Naive thymus-derived CD4-positive, alpha-beta T cell (primary cell): ENCODE results near the gene EOLA1. TPM values are rescaled to one million over a fixed set of nuclear protein-coding genes. Genes with fewer than 3 reads are reported as not detected.

Experiments used
- ATAC-seq: fragments of 150-1000 bp; cut with Tn5 transposase; 2 replicates; pipeline ENCODE4 v1.10.0; 2021; ENCODE audit warnings: mild to moderate bottlenecking, moderate library complexity
- CTCF ChIA-PET: fragments of 350-600 bp; sonication (Branson Sonifier 250); formaldehyde crosslinking; loops from one replicate; lab custom pipeline; 2021; ENCODE audit warnings: antibody characterized with exemption; lab: Charles Lee
- POLR2A ChIA-PET: fragments of 350-600 bp; sonication (Branson Sonifier 250); formaldehyde crosslinking; loops from one replicate; lab custom pipeline; 2021; ENCODE audit warnings: antibody characterized with exemption, inconsistent platforms; lab: Charles Lee
- DNase-seq, 9 donors: peaks; one replicate each; pipeline versions ENCODE4 v3.0.0 to v3.0.0-alpha.2; 2020 to 2022; ENCODE audit warnings: mixed read lengths in 1 of 9
- H3K27ac ChIP-seq: one replicate; pipeline ENCODE4 v1.7.0; 2013; ENCODE audit warnings: mild to moderate bottlenecking, low read depth, low read length, moderate library complexity
- H3K27me3 ChIP-seq, 2 donors: one replicate each; pipeline ENCODE4 v1.7.0; 2013; ENCODE audit warnings: low read length in 2 of 2, mild to moderate bottlenecking in 2 of 2, moderate library complexity in 2 of 2; ENCODE audit not compliant: control insufficient read depth in 2 of 2, insufficient read depth in 2 of 2
- H3K36me3 ChIP-seq, 3 experiments: 1 replicate in 2 of 3; 2 replicates in 1 of 3; pipeline ENCODE4 v1.7.0; 2013; ENCODE audit warnings: low read length in 3 of 3, mild to moderate bottlenecking in 3 of 3, moderate library complexity in 1 of 3; ENCODE audit not compliant: insufficient read depth in 3 of 3, control insufficient read depth in 2 of 3
- H3K4me1 ChIP-seq, 2 donors: one replicate each; pipeline ENCODE4 v1.7.0; 2013; ENCODE audit warnings: low read length in 2 of 2, mild to moderate bottlenecking in 2 of 2, moderate library complexity in 1 of 2; ENCODE audit not compliant: control insufficient read depth in 2 of 2, insufficient read depth in 2 of 2
- H3K4me3 ChIP-seq: 2 replicates; pipeline ENCODE4 v1.7.0; 2013; ENCODE audit warnings: mild to moderate bottlenecking, low read length
- H3K9me3 ChIP-seq, 3 experiments: 1 replicate in 2 of 3; 2 replicates in 1 of 3; pipeline ENCODE4 v1.7.0; 2013; ENCODE audit warnings: low read length in 3 of 3; ENCODE audit not compliant: control insufficient read depth in 2 of 3
- H3K27ac Mint-ChIP-seq, 9 donors: one replicate each; pipeline ENCODE4 v1.8.0; 2020 to 2022; ENCODE audit warnings: mixed read lengths in 9 of 9, mild to moderate bottlenecking in 8 of 9, moderate library complexity in 5 of 9, inconsistent platforms in 2 of 9
- H3K27me3 Mint-ChIP-seq, 5 donors: one replicate each; pipeline ENCODE4 v1.8.0; 2021 to 2022; ENCODE audit warnings: mixed read lengths in 5 of 5, mild to moderate bottlenecking in 1 of 5
- H3K36me3 Mint-ChIP-seq, 5 donors: one replicate each; pipeline ENCODE4 v1.8.0; 2020 to 2022; ENCODE audit warnings: mixed read lengths in 5 of 5, mild to moderate bottlenecking in 3 of 5, inconsistent platforms in 1 of 5
- H3K4me1 Mint-ChIP-seq, 7 donors: one replicate each; pipeline ENCODE4 v1.8.0; 2020 to 2022; ENCODE audit warnings: mixed read lengths in 7 of 7, mild to moderate bottlenecking in 3 of 7, inconsistent platforms in 1 of 7
- H3K4me3 Mint-ChIP-seq, 10 donors: one replicate each; pipeline ENCODE4 v1.8.0; 2020 to 2022; ENCODE audit warnings: mild to moderate bottlenecking in 10 of 10, mixed read lengths in 10 of 10, moderate library complexity in 6 of 10, inconsistent platforms in 2 of 10
- H3K9me3 Mint-ChIP-seq, 11 donors: one replicate each; pipeline ENCODE4 v1.8.0; 2020 to 2022; ENCODE audit warnings: mixed read lengths in 11 of 11, mild to moderate bottlenecking in 4 of 11, inconsistent platforms in 1 of 11, moderate library complexity in 1 of 11
- intact Hi-C, 2 donors: fragments of 100-400 bp; cut with micrococcal nuclease; formaldehyde crosslinking; loops; one replicate each; pipeline ENCODE4 v1.15.1; 2023
- polyA plus RNA-seq, 2 donors: library from polyadenylated mRNA; unstranded; fragments of 300-500 nt; fragmentation: Illumina TruSeq; gene quantifications; one replicate each; pipeline ENCODE4 v1.2.3, GENCODE V29; 2021
- total RNA-seq, 6 experiments: library from RNA in 5 of 6; stranded (reverse) in 5 of 6; gene quantifications; 1 replicate in 5 of 6; 2 replicates in 1 of 6; pipeline ENCODE4 v1.2.3 and lab custom pipeline; 2021 to 2026

Gene EOLA1
- total and polyA plus RNA-seq, 7 experiments from 2014 or later: 22.2 to 68.1 (median 30.1) TPM

GRCh38 chrX:149510386-149510785 lies 30.4 kb upstream of the EOLA1 start:
- CTCF ChIA-PET: interaction anchor here (4.1 kb wide), 1 partner anchor 30 kb away, joined by 29 read pairs; the partner anchor contains the start of gene EOLA1
- H3K27me3 ChIP-seq: no peaks in the 10 kb centered on the region
- peaks cover 5 to 33% (median 17%) of the 10 kb centered on the region in 7 donors for H3K4me1 Mint-ChIP-seq
- intact Hi-C loops: loop anchor here (5.0 kb wide), 1 partner anchor 317 kb away; no protein-coding TSS in a partner anchor
- ATAC-seq (peak; percentile 53), DNase-seq (no peak)
- H3K9me3 Mint-ChIP-seq: no peaks in the 10 kb centered on the region
- POLR2A ChIA-PET: interaction anchor here (0.8 kb wide), 1 partner anchor 11 kb away, joined by 3 read pairs; no protein-coding TSS in a partner anchor
- H3K36me3 Mint-ChIP-seq: no peaks in the 10 kb centered on the region
- no peak overlapping the region for H3K27ac ChIP-seq
- H3K4me3 Mint-ChIP-seq: no peak overlapping the region
- no peaks in the 10 kb centered on the region for H3K36me3 ChIP-seq
- H3K27me3 Mint-ChIP-seq: peaks cover 0 to 10% (median 0%) of the 10 kb centered on the region in 5 donors
- H3K9me3 ChIP-seq: no peaks in the 10 kb centered on the region
- H3K27ac Mint-ChIP-seq: peak overlapping the region in 3 of 9 donors; percentile 47 to 68 (median 67)
- H3K4me1 ChIP-seq: peaks cover 9 to 18% of the 10 kb centered on the region in 2 donors
- H3K4me3 ChIP-seq: no peak overlapping the region

- intact Hi-C loops: loop anchor here (5.0 kb wide), 1 partner anchor 316 kb away; no protein-coding TSS in a partner anchor
- CTCF ChIA-PET: interaction anchor here (4.1 kb wide), 1 partner anchor 29 kb away, joined by 29 read pairs; the partner anchor contains the start of gene EOLA1
- Mint-ChIP-seq H3K27me3 (peaks cover 0 to 10% (median 0%) of the 10 kb centered on the region in 5 donors), H3K4me3 (no peak overlapping the region), H3K36me3 (no peaks in the 10 kb centered on the region), H3K4me1 (peaks cover 0 to 33% (median 11%) of the 10 kb centered on the region in 7 donors), H3K27ac (no peak overlapping the region), H3K9me3 (no peaks in the 10 kb centered on the region)
- Histone ChIP-seq H3K4me3 (no peak overlapping the region), H3K27ac (no peak overlapping the region), H3K9me3 (no peaks in the 10 kb centered on the region), H3K4me1 (peaks cover 4 to 13% of the 10 kb centered on the region in 2 donors), H3K36me3 (no peaks in the 10 kb centered on the region), H3K27me3 (no peaks in the 10 kb centered on the region)
- DNase-seq: no peak
- no peak for ATAC-seq
- POLR2A ChIA-PET: interaction anchor here (0.8 kb wide), 1 partner anchor 10 kb away, joined by 3 read pairs; no protein-coding TSS in a partner anchor
Measured at GRCh38 chrX:149511081-149511480, 29.7 kb upstream of the EOLA1 start.

GRCh38 chrX:149512225-149512885 lies 28.5 kb upstream of the EOLA1 start:
- peaks cover 0 to 2% (median 0%) of the 10 kb centered on the region in 11 donors for H3K9me3 Mint-ChIP-seq
- H3K4me1 Mint-ChIP-seq: peaks cover 0 to 39% (median 13%) of the 10 kb centered on the region in 7 donors
- Histone ChIP-seq H3K4me1 (peaks cover 4 to 16% of the 10 kb centered on the region in 2 donors), H3K4me3 (no peak overlapping the region), H3K36me3 (no peaks in the 10 kb centered on the region), H3K27ac (no peak overlapping the region), H3K27me3 (no peaks in the 10 kb centered on the region), H3K9me3 (no peaks in the 10 kb centered on the region)
- CTCF ChIA-PET: interaction anchor here (0.6 to 4.1 kb wide), 8 partner anchors 9 to 438 kb away, joined by 3 to 29 read pairs (median 6); partner anchors contain the start of gene EOLA1
- DNase-seq (peak in 8 of 9 donors; percentile 34 to 56 (median 48)), ATAC-seq (peak; percentile 88)
- POLR2A ChIA-PET: interaction anchor here (1.1 to 1.2 kb wide), 2 partner anchors 10 to 27 kb away, joined by 4 read pairs; no protein-coding TSS in a partner anchor
- H3K36me3 Mint-ChIP-seq: peaks cover 0 to 6% (median 0%) of the 10 kb centered on the region in 5 donors
- H3K4me3 Mint-ChIP-seq: peak overlapping the region in 1 of 10 donors; percentile 28
- intact Hi-C loops: loop anchor here (1.0 to 5.0 kb wide), 5 partner anchors 9 to 315 kb away; no protein-coding TSS in a partner anchor
- H3K27ac Mint-ChIP-seq: peak overlapping the region in 5 of 9 donors; percentile 17 to 71 (median 45)
- H3K27me3 Mint-ChIP-seq: peaks cover 0 to 10% (median 0%) of the 10 kb centered on the region in 5 donors

DNA sequence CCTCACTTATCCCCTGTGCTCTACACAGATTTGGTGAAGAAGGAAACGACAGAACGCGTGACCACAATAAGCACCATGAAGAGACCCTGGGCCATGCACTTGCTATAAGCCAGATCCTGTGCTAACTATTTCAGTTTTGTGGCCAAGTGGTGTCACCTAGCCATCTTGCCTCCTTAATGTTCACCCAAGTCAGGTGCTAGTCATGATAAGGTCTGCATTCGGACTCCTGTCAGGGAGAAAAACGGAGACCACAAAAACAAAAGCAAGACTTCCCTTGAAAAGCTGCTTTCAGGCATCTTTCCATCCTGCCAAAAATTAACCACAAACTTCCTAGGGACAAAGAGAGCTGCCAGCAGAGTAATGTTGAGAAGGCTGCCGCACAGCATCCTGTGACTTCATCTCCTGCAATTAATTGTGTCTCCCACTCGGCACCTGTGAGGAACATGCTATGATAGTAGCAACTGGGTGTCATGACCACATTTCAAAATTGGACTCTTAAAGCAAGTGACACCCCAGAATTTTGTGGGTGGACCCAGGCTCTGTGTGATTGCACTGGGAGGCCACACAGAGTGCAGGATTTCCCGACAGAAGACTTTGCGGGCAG lies 26.9 kb upstream of the EOLA1 start:
- peaks cover 0 to 6% (median 0%) of the 10 kb centered on the region in 11 donors for H3K9me3 Mint-ChIP-seq
- peak overlapping the region in 1 of 10 donors; percentile 20 for H3K4me3 Mint-ChIP-seq
- peaks cover 0 to 48% (median 11%) of the 10 kb centered on the region in 7 donors for H3K4me1 Mint-ChIP-seq
- Histone ChIP-seq H3K36me3 (no peaks in the 10 kb centered on the region), H3K27ac (no peak overlapping the region), H3K4me1 (peaks cover 4 to 16% of the 10 kb centered on the region in 2 donors), H3K27me3 (no peaks in the 10 kb centered on the region), H3K4me3 (no peak overlapping the region), H3K9me3 (no peaks in the 10 kb centered on the region)
- ChIA-PET POLR2A (interaction anchor here (1.3 kb wide), 1 partner anchor 8 kb away, joined by 4 read pairs; the partner anchor contains the start of gene IDS), CTCF (interaction anchor here (1.4 to 4.1 kb wide), 3 partner anchors 8 to 26 kb away, joined by 3 to 29 read pairs (median 3); partner anchors contain the start of gene EOLA1)
- DNase-seq: no peak
- H3K27ac Mint-ChIP-seq: peak overlapping the region in 4 of 9 donors; percentile 38 to 48 (median 41)
- peak; percentile 60 for ATAC-seq
- H3K36me3 Mint-ChIP-seq: peaks cover 0 to 12% (median 0%) of the 10 kb centered on the region in 5 donors
- intact Hi-C loops: loop anchor here (2.0 to 5.0 kb wide), 2 partner anchors 13 to 313 kb away; no protein-coding TSS in a partner anchor
- peaks cover 0 to 6% (median 0%) of the 10 kb centered on the region in 5 donors for H3K27me3 Mint-ChIP-seq

- Mint-ChIP-seq H3K9me3 (peaks cover 0 to 6% (median 0%) of the 10 kb centered on the region in 11 donors), H3K27ac (peak overlapping the region in 1 of 9 donors; percentile 61), H3K36me3 (peaks cover 0 to 16% (median 0%) of the 10 kb centered on the region in 5 donors), H3K4me1 (peaks cover 10 to 57% (median 17%) of the 10 kb centered on the region in 7 donors), H3K27me3 (no peaks in the 10 kb centered on the region), H3K4me3 (no peak overlapping the region)
- no peak overlapping the region for H3K4me3 ChIP-seq
- intact Hi-C loops: no loop called here
- DNase-seq (no peak), ATAC-seq (no peak)
- H3K4me1 ChIP-seq: peaks cover 9 to 26% of the 10 kb centered on the region in 2 donors
- no peak overlapping the region for H3K27ac ChIP-seq
- H3K27me3 ChIP-seq: no peaks in the 10 kb centered on the region
- no peaks in the 10 kb centered on the region for H3K9me3 ChIP-seq
- H3K36me3 ChIP-seq: no peaks in the 10 kb centered on the region
- ChIA-PET CTCF (no interaction called here), POLR2A (interaction anchor here (1.8 kb wide), 1 partner anchor 10 kb away, joined by 5 read pairs; no protein-coding TSS in a partner anchor)
Measured at GRCh38 chrX:149515954-149516602, 24.7 kb upstream of the EOLA1 start.
